Esophagus squamous epithelium (tissue), 5 donors: ENCODE results near the gene RNF25. TPM values are rescaled to one million over a fixed set of nuclear protein-coding genes. Genes with fewer than 3 reads are reported as not detected.

Source experiments
- DNase-seq: peaks from one replicate; lab custom pipeline; 2025; lab: John Stamatoyannopoulos, UW
- H3K27ac ChIP-seq, 4 donors: fragments of 200-600 bp; sonication (generic); one replicate each; pipeline ENCODE4 v1.5.1; 2016 to 2019; ENCODE audit warnings: mild to moderate bottlenecking in 1 of 4
- H3K27me3 ChIP-seq, 4 donors: fragments of 200-600 bp; sonication (generic); 1 replicate in 3 of 4; 2 replicates in 1 of 4; pipeline versions ENCODE4 v1.5.1 to v1.6.0; 2017 to 2021; ENCODE audit warnings: antibody characterized with exemption in 1 of 4
- H3K36me3 ChIP-seq, 3 donors: fragments of 200-600 bp; sonication (generic); one replicate each; pipeline ENCODE4 v1.5.1; 2016 to 2019
- H3K4me1 ChIP-seq, 3 donors: fragments of 200-600 bp; sonication (generic); one replicate each; pipeline ENCODE4 v1.5.1; 2017 to 2019
- H3K4me3 ChIP-seq, 4 donors: fragments of 200-600 bp; sonication (generic); 1 replicate in 3 of 4; 2 replicates in 1 of 4; pipeline ENCODE4 v1.5.1; 2016 to 2019; ENCODE audit warnings: mild to moderate bottlenecking in 2 of 4, moderate library complexity in 1 of 4
- H3K9me3 ChIP-seq, 3 donors: fragments of 200-600 bp; sonication (generic); one replicate each; pipeline ENCODE4 v1.5.1; 2016 to 2019
- CTCF ChIP-seq, 6 experiments: fragments of 450-650 bp in 4 of 6; fragments of 200-600 bp in 2 of 6; sonication (generic) in 2 of 6; IDR thresholded peaks; one replicate each; pipeline ENCODE4 v1.5.1; 2016 to 2019; ENCODE audit warnings: antibody characterized with exemption in 6 of 6, mild to moderate bottlenecking in 4 of 6, moderate library complexity in 4 of 6
- POLR2A ChIP-seq, 4 donors: fragments of 450-650 bp; IDR thresholded peaks; one replicate each; pipeline ENCODE4 v1.6.1; 2017; ENCODE audit warnings: antibody characterized with exemption in 4 of 4, mild to moderate bottlenecking in 4 of 4, moderate library complexity in 3 of 4
- WGBS, 2 donors: methylation state at CpG; one replicate each; pipeline ENCODE4 v1.1.5; 2018; 5-methylcytosine and 5-hydroxymethylcytosine counted together
- intact Hi-C: fragments of 100-400 bp; cut with DNase I; formaldehyde crosslinking; loops from one replicate; pipeline ENCODE4 v1.15.0; 2022
- total RNA-seq, 4 donors: library from RNA; depleted of rRNA; stranded (reverse); fragments of >200 nt; gene quantifications; one replicate each; pipeline ENCODE4 v1.1.0, GENCODE V29; 2016
- donor health status: DM: yes; HTN: yes; CAD: no.

The RNF25 gene
- total RNA-seq, 4 donors from 2014 or later, result 9.6 to 17.4 (median 15.7) TPM

- Histone ChIP-seq H3K27me3 (no peaks in the 10 kb centered on the region), H3K36me3 (peaks cover 2 to 66% (median 22%) of the 10 kb centered on the region in 3 donors), H3K4me3 (peak overlapping the region; percentile 68 to 93 (median 88)), H3K4me1 (peaks cover 10 to 29% (median 17%) of the 10 kb centered on the region in 3 donors), H3K9me3 (no peaks in the 10 kb centered on the region), H3K27ac (peak overlapping the region; percentile 68 to 89 (median 85))
- intact Hi-C loops, result loop anchor here (10.0 kb wide), 1 partner anchor 254 kb away; no protein-coding TSS in a partner anchor
- TF ChIP-seq CTCF (IDR thresholded peaks at IDR 0.05) (peak in 3 of 6 experiments; percentile 15 to 35 (median 27)), POLR2A (IDR thresholded peaks at IDR 0.05) (no peak)
- WGBS, 2 donors, result 1% methylated on average over 18 to 26 of the region's 27 CpGs
- DNase-seq, result no peak
Observed at GRCh38 chr2:218658671-218659257, 13.0 kb downstream of the RNF25 start.

GRCh38 chr2:218655751-218656150, 16.1 kb downstream of the RNF25 start:
- H3K27ac ChIP-seq, result no peak overlapping the region
- no peaks in the 10 kb centered on the region for H3K27me3 ChIP-seq
- no peak for DNase-seq
- intact Hi-C loops, result loop anchor here (10.0 kb wide), 1 partner anchor 251 kb away; no protein-coding TSS in a partner anchor
- H3K36me3 ChIP-seq, result peaks cover 6 to 69% (median 25%) of the 10 kb centered on the region in 3 donors
- TF ChIP-seq POLR2A (IDR thresholded peaks at IDR 0.05) (no peak), CTCF (IDR thresholded peaks at IDR 0.05) (no peak)
- H3K9me3 ChIP-seq, result no peaks in the 10 kb centered on the region
- 85 to 93% methylated on average over 2 of the region's 2 CpGs for WGBS, 2 donors
- H3K4me3 ChIP-seq, result no peak overlapping the region
- H3K4me1 ChIP-seq, result peaks cover 10 to 28% (median 16%) of the 10 kb centered on the region in 3 donors

- WGBS, 2 donors, result 58 to 79% methylated on average over 2 to 7 of the region's 11 CpGs
- DNase-seq, result no peak
- H3K36me3 ChIP-seq, result peaks cover 28 to 100% (median 55%) of the 10 kb centered on the region in 3 donors
Observed at GRCh38 chr2:218648787-218649100, 23.1 kb downstream of the RNF25 start.

GRCh38 chr2:218648088-218648786, 23.6 kb downstream of the RNF25 start:
- no peak for DNase-seq
- 62% methylated on average over 8 to 9 of the region's 9 CpGs for WGBS, 2 donors
- peaks cover 32 to 100% (median 60%) of the 10 kb centered on the region in 3 donors for H3K36me3 ChIP-seq
- no peak overlapping the region for H3K27ac ChIP-seq
- intact Hi-C loops, result no loop called here
- H3K4me3 ChIP-seq, result no peak overlapping the region
- peak; percentile 38 to 83 (median 73) for TF ChIP-seq CTCF (IDR thresholded peaks at IDR 0.05)
- peak in 1 of 4 donors; percentile 4 for TF ChIP-seq POLR2A (IDR thresholded peaks at IDR 0.05)
- H3K9me3 ChIP-seq, result no peaks in the 10 kb centered on the region
- H3K27me3 ChIP-seq, result no peaks in the 10 kb centered on the region
- no peaks in the 10 kb centered on the region for H3K4me1 ChIP-seq

More at GRCh38 chr2:218648787-218649100, 23.1 kb downstream of the RNF25 start:
- no peak overlapping the region for H3K4me3 ChIP-seq
- no peaks in the 10 kb centered on the region for H3K9me3 ChIP-seq
- intact Hi-C loops, result no loop called here
- H3K27me3 ChIP-seq, result no peaks in the 10 kb centered on the region
- TF ChIP-seq CTCF (IDR thresholded peaks at IDR 0.05) (no peak), POLR2A (IDR thresholded peaks at IDR 0.05) (no peak)
- no peaks in the 10 kb centered on the region for H3K4me1 ChIP-seq
- H3K27ac ChIP-seq, result no peak overlapping the region

- Histone ChIP-seq H3K4me1 (no peaks in the 10 kb centered on the region), H3K9me3 (no peaks in the 10 kb centered on the region), H3K4me3 (no peak overlapping the region), H3K27ac (no peak overlapping the region), H3K27me3 (no peaks in the 10 kb centered on the region), H3K36me3 (peaks cover 31 to 100% (median 58%) of the 10 kb centered on the region in 3 donors)
- intact Hi-C loops, result no loop called here
- TF ChIP-seq POLR2A (IDR thresholded peaks at IDR 0.05) (no peak), CTCF (IDR thresholded peaks at IDR 0.05) (no peak)
- WGBS, 2 donors, result 83 to 89% methylated on average over 1 of the region's 1 CpG
- no peak for DNase-seq
Observed at GRCh38 chr2:218645126-218645525, 26.7 kb downstream of the RNF25 start.
